Lower leg skin (tissue), 4 donors: ENCODE results near the gene PSMC3IP. TPM values are rescaled to one million over a fixed set of nuclear protein-coding genes. Genes with fewer than 3 reads are reported as not detected.

Source experiments
- DNase-seq, 2 donors: peaks; one replicate each; pipeline ENCODE4 v3.0.0-alpha.2; 2019; ENCODE audit warnings: low spot score in 2 of 2
- H3K4me3 ChIP-seq: fragments of 200-600 bp; sonication (generic); 2 replicates; pipeline ENCODE4 v1.5.1; 2017; ENCODE audit warnings: mild to moderate bottlenecking, low read depth; ENCODE audit not compliant: poor library complexity, severe bottlenecking
- CTCF ChIP-seq, 3 donors: fragments of 450-650 bp; IDR thresholded peaks; one replicate each; pipeline ENCODE4 v1.5.1; 2016; ENCODE audit warnings: antibody characterized with exemption in 3 of 3, mild to moderate bottlenecking in 3 of 3, moderate library complexity in 2 of 3
- POLR2A ChIP-seq, 2 donors: fragments of 450-650 bp; IDR thresholded peaks; one replicate each; pipeline ENCODE4 v1.6.1; 2016 to 2017; ENCODE audit warnings: antibody characterized with exemption in 2 of 2, mild to moderate bottlenecking in 1 of 2, moderate library complexity in 1 of 2
- WGBS, 2 donors: methylation state at CpG; one replicate each; pipeline ENCODE4 v1.1.5; 2018; 5-methylcytosine and 5-hydroxymethylcytosine counted together
- intact Hi-C: fragments of 100-400 bp; cut with DNase I; formaldehyde crosslinking; loops from one replicate; pipeline ENCODE4 v1.15.0; 2023; ENCODE audit warnings: low total_unique reads
- total RNA-seq, 4 donors: library from RNA; depleted of rRNA; stranded (reverse); fragments of >200 nt; gene quantifications; one replicate each; pipeline ENCODE4 v1.1.0, GENCODE V29; 2016

PSMC3IP gene
- total RNA-seq, 4 donors from 2014 or later: 0.67 to 3.6 (median 1.8) TPM

GRCh38 chr17:42608305-42609181 is 31.0 kb upstream of the PSMC3IP start:
- DNase-seq: no peak

GRCh38 chr17:42607769-42608168 is 30.2 kb upstream of the PSMC3IP start:
- no peak overlapping the region for H3K4me3 ChIP-seq
- DNase-seq: no peak
- intact Hi-C loops: loop anchor here (2.0 kb wide), 1 partner anchor 69 kb away; the partner anchor contains the start of gene PLEKHH3
- 31 to 32% methylated on average over 3 of the region's 3 CpGs for WGBS, 2 donors
- TF ChIP-seq POLR2A (IDR thresholded peaks at IDR 0.05) (no peak), CTCF (IDR thresholded peaks at IDR 0.05) (no peak)

More at GRCh38 chr17:42608305-42609181, 31.0 kb upstream of the PSMC3IP start:
- peak overlapping the region; percentile 98 for H3K4me3 ChIP-seq
- no peak for TF ChIP-seq CTCF (IDR thresholded peaks at IDR 0.05)
- no peak for TF ChIP-seq POLR2A (IDR thresholded peaks at IDR 0.05)
- 1% methylated on average over 30 of the region's 30 CpGs for WGBS, 2 donors
- intact Hi-C loops: loop anchor here (2.0 kb wide), 1 partner anchor 68 kb away; the partner anchor contains the start of gene PLEKHH3

- no peak for DNase-seq
- no peak for TF ChIP-seq CTCF (IDR thresholded peaks at IDR 0.05)
- TF ChIP-seq POLR2A (IDR thresholded peaks at IDR 0.05): no peak
- intact Hi-C loops: no loop called here
- 91 to 92% methylated on average over 7 of the region's 7 CpGs for WGBS, 2 donors
- H3K4me3 ChIP-seq: no peak overlapping the region
Measured at GRCh38 chr17:42603318-42603717, 25.8 kb upstream of the PSMC3IP start.

GRCh38 chr17:42598905-42599304 is 21.4 kb upstream of the PSMC3IP start:
- no peak for DNase-seq
- TF ChIP-seq CTCF (IDR thresholded peaks at IDR 0.05): no peak
- no peak for TF ChIP-seq POLR2A (IDR thresholded peaks at IDR 0.05)
- WGBS, 2 donors: 8 to 26% methylated on average over 2 of the region's 2 CpGs
- intact Hi-C loops: no loop called here
- H3K4me3 ChIP-seq: no peak overlapping the region

- no peak for DNase-seq
- TF ChIP-seq CTCF (IDR thresholded peaks at IDR 0.05) (no peak), POLR2A (IDR thresholded peaks at IDR 0.05) (no peak)
- intact Hi-C loops: no loop called here
- WGBS, 2 donors: 72 to 74% methylated on average over 3 of the region's 3 CpGs
- no peak overlapping the region for H3K4me3 ChIP-seq
Measured at GRCh38 chr17:42596386-42596785, 18.9 kb upstream of the PSMC3IP start.
